ENCODE measurements around the gene ETV6.

The ETV6 gene

DNA sequence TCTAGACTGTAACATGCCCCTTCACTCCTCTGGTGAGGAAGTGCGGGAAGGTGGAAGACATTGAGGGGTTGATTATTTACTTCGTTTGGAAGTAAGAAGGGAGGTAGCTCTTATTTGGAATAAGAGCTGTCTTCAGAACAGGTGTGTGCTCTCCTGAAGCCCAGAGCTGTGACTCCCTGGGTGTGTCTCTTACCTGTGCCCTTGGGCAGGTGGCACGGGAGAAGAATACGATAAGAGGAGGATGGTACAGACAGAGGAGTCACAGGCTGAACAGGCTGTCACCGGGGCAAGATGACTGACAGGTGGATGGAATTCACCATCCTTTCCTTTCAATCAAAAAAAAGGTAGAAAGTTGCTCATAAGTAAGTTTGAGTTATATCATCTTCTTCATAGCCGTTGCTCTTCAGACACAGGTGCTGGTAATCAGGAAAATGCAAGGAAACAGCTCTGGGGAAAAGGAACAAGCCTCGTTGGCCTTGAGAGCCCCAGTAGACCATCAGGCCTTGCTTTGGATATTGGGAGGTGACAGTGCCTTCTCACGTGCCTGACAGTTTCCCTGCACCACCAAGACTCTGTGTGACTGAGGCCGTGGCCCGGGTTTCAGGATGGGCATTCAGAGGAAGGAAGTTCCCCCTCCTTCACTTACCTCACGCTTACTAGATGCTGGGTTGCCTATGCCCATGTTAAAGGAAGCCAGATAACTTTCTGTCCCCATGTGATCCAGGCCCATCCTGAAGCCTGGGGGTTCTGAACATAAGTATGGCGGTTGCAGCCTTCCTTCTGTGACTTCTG, 120.4 kb downstream of the ETV6 start:
- Mint-ChIP-seq H3K27me3 (ENCODE audit: low read depth, poor library complexity) (no peaks in the 10 kb centered on the region), H3K4me1 (peaks cover 46% of the 10 kb centered on the region), H3K9me3 (no peaks in the 10 kb centered on the region), H3K36me3 (ENCODE audit: low read depth) (peaks cover 35% of the 10 kb centered on the region), H3K4me3 (no peak overlapping the region), H3K27ac (no peak overlapping the region)
- no peak for DNase-seq
- TF ChIP-seq, protein P1, sequence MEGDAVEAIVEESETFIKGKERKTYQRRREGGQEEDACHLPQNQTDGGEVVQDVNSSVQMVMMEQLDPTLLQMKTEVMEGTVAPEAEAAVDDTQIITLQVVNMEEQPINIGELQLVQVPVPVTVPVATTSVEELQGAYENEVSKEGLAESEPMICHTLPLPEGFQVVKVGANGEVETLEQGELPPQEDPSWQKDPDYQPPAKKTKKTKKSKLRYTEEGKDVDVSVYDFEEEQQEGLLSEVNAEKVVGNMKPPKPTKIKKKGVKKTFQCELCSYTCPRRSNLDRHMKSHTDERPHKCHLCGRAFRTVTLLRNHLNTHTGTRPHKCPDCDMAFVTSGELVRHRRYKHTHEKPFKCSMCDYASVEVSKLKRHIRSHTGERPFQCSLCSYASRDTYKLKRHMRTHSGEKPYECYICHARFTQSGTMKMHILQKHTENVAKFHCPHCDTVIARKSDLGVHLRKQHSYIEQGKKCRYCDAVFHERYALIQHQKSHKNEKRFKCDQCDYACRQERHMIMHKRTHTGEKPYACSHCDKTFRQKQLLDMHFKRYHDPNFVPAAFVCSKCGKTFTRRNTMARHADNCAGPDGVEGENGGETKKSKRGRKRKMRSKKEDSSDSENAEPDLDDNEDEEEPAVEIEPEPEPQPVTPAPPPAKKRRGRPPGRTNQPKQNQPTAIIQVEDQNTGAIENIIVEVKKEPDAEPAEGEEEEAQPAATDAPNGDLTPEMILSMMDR (IDR thresholded peaks at IDR 0.05), result no peak

DNA sequence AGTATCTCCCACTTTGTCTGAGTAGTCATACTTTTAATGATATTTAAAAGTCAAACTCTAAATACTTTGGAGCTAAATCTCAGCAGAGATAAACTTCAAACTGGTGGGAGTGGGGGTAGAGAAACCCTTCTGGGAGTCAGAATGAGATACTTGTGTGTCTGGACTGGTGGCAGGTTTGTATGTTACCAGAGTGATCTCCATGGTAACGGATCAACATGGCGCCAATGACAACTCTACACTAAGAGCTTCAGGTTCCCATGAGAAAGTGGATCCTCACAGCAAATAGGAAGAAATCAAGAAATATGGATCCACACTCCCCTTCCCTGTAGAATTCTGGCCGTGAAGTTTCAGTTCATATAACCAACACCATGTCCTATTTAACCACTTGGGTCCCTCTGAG, 121.9 kb downstream of the ETV6 start:
- no peaks in the 10 kb centered on the region for H3K27me3 Mint-ChIP-seq (ENCODE audit: low read depth, poor library complexity)
- H3K36me3 Mint-ChIP-seq (ENCODE audit: low read depth), result peaks cover 35% of the 10 kb centered on the region
- H3K4me3 Mint-ChIP-seq, result no peak overlapping the region
- no peak overlapping the region for H3K27ac Mint-ChIP-seq
- no peaks in the 10 kb centered on the region for H3K9me3 Mint-ChIP-seq
- no peak for DNase-seq
- TF ChIP-seq, protein P1 (IDR thresholded peaks at IDR 0.05), result no peak
- peaks cover 43% of the 10 kb centered on the region for H3K4me1 Mint-ChIP-seq

DNA sequence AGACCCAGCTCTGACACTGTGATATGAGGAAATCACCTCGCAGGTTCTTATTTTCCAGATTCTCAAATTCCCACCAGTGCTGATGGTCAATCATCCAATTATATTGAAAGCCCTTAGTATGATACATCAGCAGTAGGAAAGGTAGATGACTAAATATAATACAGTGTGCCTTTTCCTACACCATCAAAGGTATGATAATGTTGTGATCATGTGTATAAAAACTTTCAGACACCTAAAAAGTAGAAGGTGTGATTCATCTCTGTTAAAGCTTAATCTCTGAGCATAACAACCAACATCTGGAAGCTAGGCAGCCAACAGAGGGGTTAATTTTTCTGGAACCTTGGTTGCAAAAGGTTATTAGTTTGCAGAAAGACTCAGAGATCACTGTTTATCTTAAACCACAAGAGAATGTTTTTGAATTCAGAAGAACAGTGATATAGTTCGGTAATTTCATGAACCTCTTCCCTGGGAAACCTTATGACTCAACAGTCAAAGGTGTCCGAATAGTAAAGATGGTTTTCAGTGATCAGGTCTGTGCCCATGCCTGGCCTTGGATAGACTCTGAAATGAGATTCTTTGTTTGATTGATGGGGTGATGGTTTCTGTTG, 122.5 kb downstream of the ETV6 start:
- TF ChIP-seq, protein P1 (IDR thresholded peaks at IDR 0.05), result no peak
- no peak for DNase-seq
- peaks cover 36% of the 10 kb centered on the region for H3K4me1 Mint-ChIP-seq
- no peaks in the 10 kb centered on the region for H3K9me3 Mint-ChIP-seq
- peaks cover 35% of the 10 kb centered on the region for H3K36me3 Mint-ChIP-seq (ENCODE audit: low read depth)
- H3K4me3 Mint-ChIP-seq, result no peak overlapping the region
- H3K27ac Mint-ChIP-seq, result no peak overlapping the region
- H3K27me3 Mint-ChIP-seq (ENCODE audit: low read depth, poor library complexity), result no peaks in the 10 kb centered on the region

DNA sequence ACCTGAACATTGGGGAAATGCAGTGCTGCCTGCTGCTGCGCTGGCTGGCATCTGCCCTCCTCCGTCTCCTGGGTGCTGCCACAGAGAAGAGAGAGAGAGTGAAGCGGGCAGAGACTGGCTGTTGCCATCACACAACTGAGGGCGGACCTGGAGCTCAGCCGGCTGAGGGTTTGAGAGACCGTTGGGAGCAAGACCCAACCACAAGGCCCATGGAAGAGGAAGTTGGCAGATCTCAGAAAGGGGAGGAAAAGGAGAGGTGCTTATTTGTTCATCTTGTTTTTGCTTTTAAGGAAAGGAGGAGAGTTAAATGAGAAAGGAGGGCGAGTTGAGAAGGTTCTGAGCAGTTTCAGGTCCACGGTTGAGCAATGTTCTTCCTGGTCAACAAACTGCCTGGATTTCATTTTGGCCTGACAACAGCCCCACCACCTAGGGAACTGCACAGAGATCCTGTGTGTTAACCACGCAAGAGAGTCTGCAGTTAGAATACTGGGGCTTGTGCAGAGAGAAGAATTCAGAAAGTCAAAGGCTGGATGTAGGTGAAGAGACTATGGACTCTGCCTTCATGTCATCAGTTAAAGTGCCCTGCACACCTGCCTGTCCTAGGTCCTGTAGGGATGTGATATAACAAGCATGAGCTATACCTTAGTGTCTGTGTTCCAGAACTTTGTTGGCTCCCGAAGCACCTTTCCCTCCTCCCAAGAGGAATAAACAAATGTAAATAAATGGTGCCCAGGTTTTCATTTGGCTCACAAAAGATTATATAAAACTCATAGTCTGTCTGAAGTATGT, 124.6 kb downstream of the ETV6 start:
- DNase-seq, result no peak
- Mint-ChIP-seq H3K9me3 (no peaks in the 10 kb centered on the region), H3K4me1 (peaks cover 38% of the 10 kb centered on the region), H3K36me3 (ENCODE audit: low read depth) (peaks cover 34% of the 10 kb centered on the region), H3K27me3 (ENCODE audit: low read depth, poor library complexity) (no peaks in the 10 kb centered on the region), H3K4me3 (no peak overlapping the region), H3K27ac (peak overlapping the region; percentile 52)
- TF ChIP-seq, protein P1 (IDR thresholded peaks at IDR 0.05), result no peak

DNA sequence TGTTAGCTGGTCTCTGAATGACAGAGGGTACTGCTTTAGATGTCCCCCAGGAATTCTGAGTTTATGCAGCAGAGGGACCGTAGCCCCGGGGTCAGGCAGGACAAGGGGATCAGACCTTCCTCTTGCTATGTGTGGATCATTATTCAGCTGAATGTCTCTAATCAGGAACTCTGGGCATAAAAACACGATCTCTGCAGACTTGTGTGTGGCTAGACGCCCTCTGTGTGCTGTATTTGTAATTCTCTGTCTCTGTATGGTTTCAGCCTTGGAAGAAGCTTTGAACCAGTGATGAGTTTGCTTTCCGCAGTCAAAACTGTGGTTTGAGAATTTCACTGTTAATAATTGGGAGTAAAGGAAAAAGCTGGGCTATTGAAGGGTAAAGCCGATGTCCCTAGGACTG, 125.3 kb downstream of the ETV6 start:
- DNase-seq, result no peak
- Mint-ChIP-seq H3K27me3 (ENCODE audit: low read depth, poor library complexity) (no peaks in the 10 kb centered on the region), H3K9me3 (no peaks in the 10 kb centered on the region), H3K27ac (peak overlapping the region; percentile 30), H3K4me1 (peaks cover 40% of the 10 kb centered on the region), H3K4me3 (no peak overlapping the region), H3K36me3 (ENCODE audit: low read depth) (peaks cover 27% of the 10 kb centered on the region)
- TF ChIP-seq, protein P1 (IDR thresholded peaks at IDR 0.05), result no peak
